Activated T-helper 1 cell treated with anti-CD3 and anti-CD28 coated beads, Interleukin-2, amount 50 U/mL, for 16 hours (primary cell): ENCODE data around the gene TSPAN11.

ENCODE experiments used
- DNase-seq, 2 donors: peaks; one replicate each; pipeline ENCODE4 v3.0.0-alpha.2; 2020; ENCODE audit warnings: low read depth in 1 of 2, low spot score in 1 of 2

Gene TSPAN11

DNA sequence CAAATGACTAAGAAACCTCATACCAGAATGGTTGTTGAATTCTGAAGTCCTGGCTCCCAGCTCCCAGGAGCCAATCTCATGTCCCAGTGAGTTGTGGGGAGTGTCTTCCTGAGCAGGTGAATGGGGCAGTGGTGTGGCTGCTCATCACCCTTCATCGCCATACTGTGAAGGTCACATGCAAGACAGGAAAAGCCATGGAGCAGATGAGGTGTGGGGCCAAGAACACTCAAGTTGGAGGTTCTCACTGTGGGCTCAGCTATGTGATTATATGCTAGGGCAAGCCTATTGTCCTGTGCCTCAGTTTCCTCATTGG, 16.6 kb upstream of the TSPAN11 start:
- DNase-seq: no peak

DNA sequence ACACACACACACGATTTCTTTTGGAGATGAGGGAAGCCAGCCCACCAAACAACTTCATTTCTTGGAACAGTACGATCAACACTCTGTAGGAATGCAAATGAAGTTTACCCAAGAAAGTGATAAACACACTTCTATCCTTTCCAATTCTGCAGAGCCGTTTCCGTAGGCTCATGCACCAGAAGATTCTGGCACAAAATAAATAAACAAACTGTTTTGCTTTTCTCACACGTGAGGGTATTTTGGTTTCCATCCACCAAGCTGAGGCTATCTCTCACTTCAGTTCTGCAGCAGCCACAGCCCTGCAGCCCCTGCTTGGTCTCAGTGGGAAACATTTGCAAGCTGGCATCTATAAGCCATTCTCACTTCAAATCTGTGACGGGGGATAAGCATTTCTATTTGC, 15.3 kb upstream of the TSPAN11 start:
- no peak for DNase-seq

DNA sequence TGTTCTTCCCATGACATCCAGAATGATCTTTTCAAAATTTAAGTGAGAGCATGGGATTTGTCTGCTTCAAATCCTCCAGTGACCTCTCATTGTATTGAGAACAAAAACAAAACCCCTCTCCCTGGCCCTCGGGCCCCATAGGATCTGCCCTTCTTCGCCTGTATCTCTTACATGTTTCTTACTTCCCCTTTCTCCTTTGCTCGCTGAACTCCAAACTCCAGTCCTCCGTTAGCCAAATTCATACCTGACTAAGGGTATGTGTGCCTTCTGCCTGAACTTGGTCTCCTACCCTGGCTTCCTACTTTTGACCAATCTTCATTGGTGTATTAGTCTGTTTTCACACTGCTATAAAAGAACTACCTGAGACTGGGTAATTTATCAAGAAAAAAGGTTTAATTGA, 13.2 kb upstream of the TSPAN11 start:
- no peak for DNase-seq

DNA sequence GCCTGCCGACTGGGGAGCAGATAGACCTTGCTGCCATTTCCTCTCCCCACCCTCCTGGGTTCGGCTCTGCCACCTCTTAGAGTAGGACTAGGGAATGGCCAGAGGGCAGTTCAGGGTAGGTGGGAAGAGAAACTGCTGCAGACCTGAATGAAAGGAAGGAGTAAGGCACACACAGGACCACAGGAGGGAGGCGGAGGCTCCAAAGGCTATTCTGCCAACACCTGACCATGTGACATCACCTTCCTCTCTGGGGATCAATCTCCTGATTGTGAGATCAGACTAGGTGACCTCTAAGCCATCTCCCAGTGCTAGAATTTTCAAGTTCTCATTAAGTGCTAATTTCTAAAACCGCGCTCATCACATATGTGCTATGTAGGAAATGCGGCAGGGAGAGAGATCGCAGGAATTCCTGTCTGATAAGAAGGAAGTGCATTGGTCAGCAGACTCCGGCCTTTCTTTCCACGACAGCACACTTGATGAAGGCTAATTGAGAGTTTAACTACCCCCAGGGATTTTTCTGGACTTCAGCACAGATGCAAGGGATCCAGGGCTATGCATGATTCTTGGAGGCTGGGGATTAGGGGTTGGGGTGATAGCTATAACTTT, 11.5 kb upstream of the TSPAN11 start:
- no peak for DNase-seq

DNA sequence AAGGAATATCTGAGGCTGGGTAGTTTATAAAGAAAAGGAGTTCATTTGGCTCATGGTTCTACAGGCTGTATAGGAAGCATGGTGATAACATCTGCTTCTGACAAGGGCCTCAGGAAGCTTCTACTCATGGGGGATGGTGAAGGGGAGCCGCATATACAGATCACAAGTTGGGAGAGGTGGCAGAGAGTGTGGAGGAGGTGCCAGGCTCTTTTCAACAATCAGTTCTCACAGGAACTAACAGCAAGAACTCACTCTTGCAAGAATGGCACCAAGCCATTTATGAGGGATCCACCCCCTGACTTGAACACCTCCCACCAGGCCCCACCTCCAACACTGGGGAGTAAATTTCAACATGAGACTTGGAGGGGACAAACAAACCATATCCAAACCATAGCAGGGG, 3.5 kb upstream of the TSPAN11 start:
- DNase-seq: no peak

DNA sequence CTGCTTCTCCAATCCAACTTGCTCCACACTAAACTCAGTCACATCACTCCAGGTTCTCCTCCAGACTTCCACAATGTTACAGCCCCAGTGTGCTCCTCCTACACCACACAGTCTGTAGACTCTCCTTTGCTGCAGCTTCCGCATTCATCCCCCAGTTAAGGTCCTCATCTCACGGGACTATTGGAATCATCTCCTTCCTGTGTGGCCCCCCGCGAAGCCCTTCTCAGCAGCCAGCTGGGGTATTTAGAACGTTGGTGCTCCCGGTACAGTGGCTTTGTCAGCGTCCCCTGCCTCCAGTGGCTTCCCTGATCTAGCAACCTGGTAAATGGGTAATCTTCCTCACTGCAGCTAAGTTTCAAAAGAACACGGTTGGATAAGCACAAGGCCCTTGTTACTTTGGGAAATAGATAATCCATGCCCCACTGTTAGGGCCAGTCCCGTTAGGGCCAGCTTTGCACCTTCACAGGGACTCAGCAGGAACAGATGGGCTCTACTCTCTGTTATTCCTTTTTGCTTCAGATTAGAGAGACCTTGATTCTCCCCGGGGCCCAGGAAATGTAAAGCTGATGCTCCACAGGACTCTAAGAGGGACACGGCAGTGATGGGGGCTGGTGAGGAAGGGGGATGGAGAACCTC, 823 bp upstream of the TSPAN11 start:
- DNase-seq: no peak

DNA sequence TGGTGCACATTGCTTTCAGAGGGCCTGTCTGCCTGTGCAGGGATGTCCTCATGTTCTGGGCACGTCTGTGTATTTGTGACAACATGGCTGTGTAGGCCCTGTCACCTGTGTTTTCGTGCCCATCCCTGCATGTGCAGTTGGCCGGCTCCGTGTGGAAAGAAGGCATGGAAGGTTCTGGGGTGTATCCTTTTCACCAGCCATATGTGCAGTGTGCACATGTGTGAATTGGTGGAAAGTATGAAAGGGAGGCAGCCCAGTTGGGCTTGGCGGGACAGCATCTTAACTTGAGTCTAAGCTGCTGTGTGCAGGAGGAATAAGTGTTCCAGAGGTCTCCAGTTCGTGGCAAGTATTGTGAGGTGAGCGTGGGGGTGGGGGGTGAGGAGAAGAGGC, 669 bp downstream of the TSPAN11 start:
- no peak for DNase-seq

DNA sequence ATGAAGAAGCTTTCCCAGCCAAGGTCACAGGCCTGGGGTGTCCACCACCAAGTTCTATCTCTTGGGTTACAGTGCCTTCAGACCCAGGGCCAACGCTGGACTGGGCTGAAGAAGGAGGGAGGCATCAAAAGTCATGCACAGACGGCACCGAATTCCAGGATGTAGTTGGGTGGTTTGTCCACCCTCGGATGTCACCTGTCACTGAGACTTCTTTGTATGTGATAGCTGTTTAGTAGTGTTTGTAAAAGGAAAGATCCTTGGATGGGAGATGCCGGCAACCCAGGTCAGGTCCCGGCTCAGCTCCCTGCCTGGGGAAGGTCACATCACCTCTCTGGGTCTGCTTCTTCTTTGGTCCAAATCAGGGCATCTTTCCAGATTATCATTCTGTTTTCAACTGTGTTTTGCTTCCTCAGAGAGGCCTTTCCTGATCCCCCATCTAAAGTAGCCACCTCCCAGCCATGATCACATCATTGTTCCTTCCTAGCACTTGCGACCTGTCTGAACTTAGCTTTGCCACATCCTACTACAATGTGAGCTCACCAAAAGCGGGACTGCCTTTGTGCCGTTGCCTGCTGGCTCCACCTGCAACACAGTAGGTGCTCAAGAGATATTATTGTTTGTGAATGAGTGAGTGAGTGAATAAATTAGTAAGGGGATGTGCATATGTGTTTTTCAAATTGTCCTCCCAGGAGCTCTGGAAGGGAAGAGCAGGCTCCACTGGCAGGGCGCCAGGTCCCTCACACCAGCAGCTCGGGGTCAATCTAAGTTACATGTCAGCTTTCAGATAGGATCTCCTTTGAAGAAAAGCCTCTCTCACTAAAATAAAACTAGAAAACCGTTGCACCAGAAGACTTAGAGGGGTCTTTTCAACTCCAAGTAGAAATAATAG, 2.1 kb downstream of the TSPAN11 start:
- no peak for DNase-seq

DNA sequence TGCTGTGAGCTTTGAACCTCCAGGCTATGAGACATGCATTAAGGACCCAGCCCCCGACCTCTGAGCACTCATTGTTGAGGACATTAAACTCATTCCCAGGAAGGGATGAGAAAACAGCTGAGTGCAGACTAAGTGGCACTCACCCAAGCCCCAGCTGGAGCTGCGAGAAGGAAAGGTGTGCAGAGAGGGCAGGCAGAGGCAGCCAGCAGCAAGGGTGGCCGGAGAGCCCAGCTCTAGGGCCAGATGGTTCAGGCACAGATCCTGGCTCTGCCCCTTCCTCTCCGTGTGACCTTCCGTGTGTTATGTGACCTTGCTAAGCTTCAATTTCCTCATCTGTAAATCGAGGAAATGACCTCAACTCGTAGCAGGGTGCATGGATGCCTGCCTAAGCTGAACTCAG, 3.7 kb downstream of the TSPAN11 start:
- DNase-seq: no peak

DNA sequence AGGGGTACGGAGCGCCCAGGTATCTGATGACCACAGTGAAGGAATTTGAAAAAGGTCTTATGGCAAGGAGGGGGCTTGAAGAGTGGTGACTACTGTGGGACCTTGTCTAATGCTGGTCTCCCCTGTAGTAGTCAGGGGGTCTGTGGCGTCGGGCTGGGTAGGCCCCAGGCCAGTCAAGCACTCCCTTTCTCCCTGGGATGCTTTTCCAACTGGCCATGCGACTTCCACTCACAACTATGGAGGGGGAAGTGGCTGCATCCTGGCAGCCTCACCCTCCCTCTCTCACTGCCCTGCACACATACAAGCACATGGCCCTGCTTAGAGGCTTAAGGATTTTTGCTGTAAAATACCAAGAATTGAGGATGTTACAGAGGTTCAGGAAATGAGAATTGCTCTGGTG, 4.1 kb downstream of the TSPAN11 start:
- DNase-seq: no peak

DNA sequence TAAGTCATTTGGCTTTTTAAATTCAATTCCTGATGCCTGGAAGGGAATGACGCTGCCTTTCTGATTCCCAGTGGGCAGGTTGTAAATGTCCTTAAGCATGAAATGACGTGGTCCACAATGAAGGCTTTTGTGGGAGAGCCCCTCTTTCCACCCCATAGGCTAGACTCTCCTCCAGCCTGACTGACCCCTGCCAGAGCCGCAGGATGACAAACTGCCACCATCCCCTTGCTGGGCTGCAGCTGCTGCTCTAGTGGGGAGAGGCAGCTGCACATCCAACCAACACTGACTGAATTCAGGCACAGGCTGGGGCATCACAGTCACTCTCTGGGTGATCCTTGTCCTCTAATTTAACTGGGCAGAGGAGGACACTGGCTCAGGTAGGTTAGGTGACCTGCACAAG, 6.3 kb downstream of the TSPAN11 start:
- no peak for DNase-seq

DNA sequence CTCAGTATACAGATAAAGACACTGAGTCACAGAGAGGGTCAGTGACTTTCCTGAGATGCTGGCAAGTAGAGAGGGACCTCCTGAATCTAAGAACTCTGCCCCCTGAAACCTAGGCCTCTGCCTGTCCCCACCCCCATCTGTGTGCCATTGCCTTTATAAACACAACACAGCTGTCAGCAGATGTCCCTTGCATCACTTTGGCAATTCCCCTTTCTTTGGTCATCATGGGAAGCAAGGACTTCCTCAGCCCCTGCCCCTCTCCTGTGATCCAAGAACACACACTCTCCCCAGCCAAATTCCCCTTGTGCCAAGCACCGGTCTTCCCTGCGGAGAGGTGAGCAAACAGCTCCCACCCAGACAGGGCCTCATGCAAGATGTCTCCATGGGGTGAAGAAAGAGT, 8.3 kb downstream of the TSPAN11 start:
- no peak for DNase-seq

DNA sequence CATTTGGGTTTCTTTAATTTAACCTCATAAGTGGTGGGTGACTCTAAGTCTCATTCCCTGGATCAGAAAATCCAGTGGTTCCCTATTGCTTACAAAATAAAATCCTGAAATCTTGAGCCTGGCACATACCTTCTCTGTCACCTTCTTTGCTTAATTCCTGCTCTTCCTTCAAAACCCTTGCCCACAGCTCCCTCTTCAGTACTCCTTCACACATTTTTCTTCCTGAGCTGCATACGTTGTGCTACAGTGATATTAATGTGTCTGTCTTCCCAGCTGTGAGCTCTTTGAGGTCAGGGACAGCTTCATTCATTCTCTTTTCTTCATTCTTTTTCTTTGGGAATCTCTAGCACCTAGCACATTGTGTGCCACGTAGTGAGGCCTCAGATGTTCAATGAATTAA, 9.5 kb downstream of the TSPAN11 start:
- DNase-seq: no peak

DNA sequence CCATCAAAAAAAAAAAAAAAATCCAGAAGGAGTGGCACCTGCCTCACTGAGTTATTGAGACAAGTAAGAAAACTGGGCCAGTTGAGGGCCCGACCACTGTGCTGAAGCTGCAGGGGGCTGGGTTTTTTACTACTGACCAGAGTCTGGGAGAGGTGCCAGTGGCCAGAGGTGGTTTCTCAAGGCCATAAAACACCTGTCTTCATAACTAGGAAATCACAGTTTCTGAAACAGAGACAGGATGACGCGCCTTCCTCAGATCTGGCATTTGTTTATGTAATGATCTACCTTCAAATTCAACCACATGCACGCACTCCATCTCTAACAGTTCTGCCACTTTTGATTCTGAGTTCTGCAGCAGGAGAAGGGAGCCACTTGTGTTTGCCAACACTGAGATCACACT, 12.7 kb downstream of the TSPAN11 start:
- no peak for DNase-seq

DNA sequence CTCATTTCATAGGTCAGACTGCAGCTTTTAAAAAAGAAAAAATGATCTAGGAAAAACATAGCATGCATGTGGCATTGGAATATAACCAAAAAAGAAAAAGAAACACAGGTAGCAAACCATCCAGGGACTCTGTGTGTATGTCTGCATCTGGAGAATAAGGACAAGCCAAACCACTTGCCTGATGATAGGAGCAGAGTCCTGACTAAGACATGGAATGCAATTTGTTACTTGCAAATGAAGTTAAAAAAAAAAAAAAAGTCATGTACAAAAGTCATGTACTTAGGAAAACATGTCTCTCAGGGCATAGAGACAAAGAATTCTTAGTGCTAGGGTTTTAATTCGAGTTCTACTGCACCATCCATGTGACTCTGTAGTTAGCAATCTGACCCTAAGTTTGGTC, 15.9 kb downstream of the TSPAN11 start:
- no peak for DNase-seq

DNA sequence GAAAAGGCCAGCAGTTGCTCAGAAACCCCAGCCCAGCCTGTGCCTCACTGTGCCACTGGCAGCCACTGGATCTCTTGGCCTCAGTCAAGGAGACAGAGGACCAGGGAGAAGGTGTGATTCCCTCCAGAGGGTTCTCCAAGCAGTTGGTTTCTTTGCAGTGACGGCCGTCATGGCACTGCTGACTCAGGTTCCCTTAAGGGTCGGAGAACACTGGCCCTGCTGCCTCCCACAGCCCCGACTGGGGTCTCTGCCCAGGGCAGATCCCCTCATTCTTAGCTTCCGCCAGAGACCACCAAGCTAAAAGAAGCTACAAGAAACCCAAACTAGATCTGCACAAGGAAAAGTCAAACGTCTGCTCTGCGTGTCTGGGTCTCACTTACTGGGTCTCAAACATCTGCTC, 16.4 kb downstream of the TSPAN11 start:
- DNase-seq: no peak

DNA sequence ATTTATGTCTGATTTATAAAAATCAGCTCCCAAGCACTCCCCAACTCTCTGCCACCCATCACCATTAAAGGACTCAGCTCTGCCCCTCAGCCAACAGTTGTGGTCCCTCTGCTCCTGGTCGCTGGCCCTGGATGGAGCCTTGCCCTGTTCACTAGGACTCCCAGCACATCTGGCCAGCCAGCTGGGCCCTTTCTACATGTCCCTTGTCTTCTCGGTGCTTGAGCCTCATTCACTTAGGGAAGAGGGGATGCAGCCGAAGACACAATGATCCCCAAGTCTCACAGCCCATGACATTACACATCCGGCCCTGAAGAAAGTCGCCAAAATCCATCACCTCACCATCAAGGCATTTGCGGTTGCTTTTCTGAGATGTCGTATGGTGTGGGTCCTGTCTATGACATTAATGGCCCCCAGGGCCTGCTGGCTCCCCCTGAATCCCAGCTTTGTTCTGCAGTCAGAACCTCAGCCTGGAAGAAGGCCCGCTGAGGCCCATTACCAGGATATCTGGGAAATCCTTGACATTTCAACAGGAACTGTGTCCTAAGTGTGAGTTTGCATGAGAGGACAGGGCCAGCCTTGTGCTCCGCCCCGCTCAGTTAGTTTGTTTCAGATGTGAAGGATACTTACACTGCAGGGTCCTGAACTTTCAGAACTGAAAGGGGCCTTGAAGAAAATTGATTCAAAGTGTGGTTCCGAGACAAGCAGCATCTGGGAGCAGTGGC, 19.1 kb downstream of the TSPAN11 start:
- DNase-seq: no peak

DNA sequence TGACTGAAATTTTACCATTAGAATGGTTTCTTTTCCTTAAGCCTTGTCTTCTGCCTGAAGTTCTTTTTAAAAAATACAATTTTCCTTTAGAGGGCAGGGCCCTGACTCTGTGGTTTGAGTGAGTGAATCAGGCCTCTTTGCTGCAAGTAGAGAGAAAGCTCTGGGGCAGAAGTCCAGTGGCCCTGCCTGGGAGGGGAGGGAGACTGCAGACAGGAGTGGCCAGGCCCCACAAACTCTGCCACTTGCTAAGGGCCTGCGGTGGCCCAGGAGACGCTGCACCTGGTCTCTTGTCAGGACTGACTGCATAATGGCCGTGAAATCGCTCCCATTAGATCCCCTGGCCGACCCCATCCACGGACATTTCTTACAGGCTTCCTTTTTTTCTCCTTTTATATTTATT, 25.5 kb downstream of the TSPAN11 start:
- DNase-seq: no peak

DNA sequence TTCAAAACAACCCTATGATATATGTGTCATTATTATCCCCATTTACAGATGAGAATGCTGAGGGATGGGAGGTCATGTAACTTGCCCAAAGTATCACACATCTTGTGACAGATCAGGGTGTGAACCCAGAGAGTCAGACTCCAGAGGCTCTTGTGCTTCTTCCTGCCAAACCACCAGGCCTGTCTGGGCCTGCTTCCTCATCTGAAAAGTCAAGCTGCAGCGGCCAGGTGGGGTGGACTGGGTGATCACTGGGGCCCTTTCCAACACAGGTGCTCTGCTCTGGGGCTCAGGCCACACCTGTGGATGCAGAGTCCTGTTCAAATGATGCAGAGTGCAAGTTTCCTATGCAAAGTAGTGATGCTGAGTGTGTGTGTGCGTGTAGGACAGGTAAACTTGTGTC, 26.7 kb downstream of the TSPAN11 start:
- DNase-seq: no peak

DNA sequence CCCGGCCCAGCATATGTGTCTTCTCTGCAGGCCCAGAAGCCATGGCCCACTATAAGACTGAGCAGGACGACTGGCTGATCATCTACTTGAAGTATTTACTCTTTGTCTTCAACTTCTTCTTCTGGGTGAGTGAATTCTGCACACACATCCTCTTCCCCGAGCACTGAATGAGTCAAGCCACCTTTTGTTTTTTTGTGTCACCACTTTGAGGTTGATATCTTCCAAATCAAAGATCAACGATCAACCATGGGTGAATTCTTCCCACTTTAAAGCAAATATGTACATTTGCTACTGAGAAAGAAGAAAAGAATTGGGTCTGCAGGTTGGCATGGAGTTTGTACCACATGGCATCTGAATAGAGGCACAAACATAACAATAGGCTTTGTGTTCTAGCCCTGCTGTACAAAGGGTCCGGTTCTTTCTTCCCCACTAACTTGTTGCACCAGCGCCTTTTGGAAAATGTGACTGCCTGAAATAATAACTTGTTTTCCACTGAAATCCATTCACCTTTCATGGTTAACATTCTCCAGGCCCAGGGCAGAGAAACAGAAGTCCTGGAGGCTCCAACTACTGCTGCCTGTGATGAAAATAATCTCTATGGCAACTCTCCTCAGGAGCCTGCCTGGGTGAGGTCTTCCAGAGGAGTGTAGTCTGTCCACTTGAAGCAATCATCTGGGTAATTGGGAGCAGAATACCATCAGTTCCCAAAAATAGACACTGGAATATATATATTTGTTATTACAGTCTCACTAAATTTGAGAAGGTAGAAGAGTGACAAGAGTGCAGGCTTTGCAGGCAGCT, 27.6 kb downstream of the TSPAN11 start:
- DNase-seq: no peak

DNA sequence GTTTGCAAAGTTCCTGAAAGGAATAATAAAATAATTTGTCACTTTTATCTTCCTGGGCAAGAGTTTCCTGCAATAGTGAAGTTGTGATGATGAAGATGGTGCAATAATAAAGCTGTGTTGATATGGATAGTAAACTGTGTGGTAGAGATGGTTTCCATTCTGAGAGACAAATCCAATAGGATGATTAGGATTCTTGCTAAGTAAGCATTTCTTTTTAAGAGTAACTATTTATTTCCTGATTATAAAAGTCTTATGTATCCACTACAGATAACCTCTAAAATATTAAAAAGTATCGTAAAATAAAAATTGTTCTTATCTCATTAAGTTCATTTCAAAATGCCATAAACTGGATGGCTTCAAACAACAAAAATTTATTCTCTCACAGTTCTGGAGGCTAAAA, 28.7 kb downstream of the TSPAN11 start:
- no peak for DNase-seq
